SH-SY5Y (cell line): ENCODE results near the gene RAD51B.

Source experiments
- GATA2 ChIP-seq: IDR thresholded peaks from 2 replicates; pipeline ENCODE4 v1.6.1; 2011; ENCODE audit warnings: mild to moderate bottlenecking, low read depth, low read length
- GATA3 ChIP-seq: IDR thresholded peaks from 2 replicates; pipeline ENCODE4 v1.6.1; 2011; ENCODE audit warnings: low read depth, mild to moderate bottlenecking, low read length, moderate library complexity

DNA sequence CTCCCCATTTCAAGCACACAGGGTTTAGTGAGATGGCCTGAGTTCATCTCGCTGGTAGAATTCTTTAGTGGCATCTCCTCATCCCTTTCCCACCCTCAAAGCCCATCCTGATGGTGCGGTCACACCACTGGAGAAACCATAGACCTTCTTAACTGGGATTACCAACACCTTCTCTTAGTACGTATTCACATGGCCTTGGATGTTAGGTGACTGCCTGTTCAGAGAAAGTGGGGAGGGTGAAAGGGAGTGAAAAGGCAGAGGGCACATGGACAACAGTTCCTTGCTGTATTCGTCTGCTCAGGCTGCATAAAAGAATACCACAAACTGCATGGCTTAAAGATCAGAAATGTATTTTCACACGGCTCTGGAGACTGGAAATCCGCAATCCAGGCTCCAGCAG is 667.2 kb downstream of the RAD51B start:
- TF ChIP-seq GATA3 (no peak), GATA2 (no peak)
